Measurements from ENCODE around the gene IER5L. TPM values are rescaled to one million over a fixed set of nuclear protein-coding genes. Genes with fewer than 3 reads are reported as not detected.

Gene IER5L
- total and polyA plus RNA-seq, 10 donors: 3.9 to 14.0 (median 8.2) TPM

DNA sequence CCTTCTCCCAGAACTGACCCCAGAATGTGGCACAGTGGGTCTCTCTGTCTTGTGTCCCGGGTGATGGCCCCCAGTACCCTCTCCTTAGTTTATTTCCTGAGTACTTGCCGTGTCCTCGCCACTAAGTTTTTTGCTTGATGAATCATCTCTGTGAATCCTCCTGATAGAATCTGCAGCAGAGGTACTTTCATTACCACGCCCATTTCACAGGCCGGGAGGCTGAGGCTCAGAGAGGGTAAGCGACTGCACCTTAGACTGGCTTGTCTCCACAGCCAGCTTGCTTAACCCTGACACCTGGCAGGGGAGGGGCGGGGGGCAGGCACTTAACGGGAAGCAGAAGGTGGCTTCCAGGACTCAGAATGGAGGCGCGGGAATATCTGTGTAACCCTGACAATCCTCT is 7.9 kb upstream of the IER5L start:
- DNase-seq: no peak
- TF ChIP-seq POLR2AphosphoS5 (IDR thresholded peaks at IDR 0.05): no peak
- TF ChIP-seq POLR2A (IDR thresholded peaks at IDR 0.05): no peak
- no peak for TF ChIP-seq CTCF (IDR thresholded peaks at IDR 0.05 in 8 of 11, conservative IDR thresholded peaks at IDR 0.05 in 3 of 11)
- Histone ChIP-seq H3K36me3 (no peaks in the 10 kb centered on the region), H3K4me1 (peaks cover 0 to 10% (median 0%) of the 10 kb centered on the region in 6 donors), H3K27ac (no peak overlapping the region), H3K27me3 (replicated peaks in 1 of 7) (no peaks in the 10 kb centered on the region), H3K9me3 (peaks cover 0 to 8% (median 2%) of the 10 kb centered on the region in 8 donors), H3K4me3 (no peak overlapping the region)
- intact Hi-C loops (cut with DNase I; ENCODE audit: low total_unique reads): no loop called here
- WGBS, 5 donors: 55 to 85% (median 79%) methylated on average over 10 of the region's 10 CpGs

GRCh38 chr9:129185402-129185801 is 7.3 kb upstream of the IER5L start:
- H3K4me3 ChIP-seq: no peak overlapping the region
- no peaks in the 10 kb centered on the region for H3K27me3 ChIP-seq (replicated peaks in 1 of 7)
- 94 to 100% (median 96%) methylated on average over 6 of the region's 6 CpGs for WGBS, 5 donors
- H3K27ac ChIP-seq: no peak overlapping the region
- peaks cover 0 to 8% (median 2%) of the 10 kb centered on the region in 8 donors for H3K9me3 ChIP-seq
- H3K36me3 ChIP-seq: no peaks in the 10 kb centered on the region
- intact Hi-C loops (cut with DNase I; ENCODE audit: low total_unique reads): no loop called here
- DNase-seq: no peak
- peaks cover 0 to 10% (median 0%) of the 10 kb centered on the region in 6 donors for H3K4me1 ChIP-seq
- TF ChIP-seq POLR2AphosphoS5 (IDR thresholded peaks at IDR 0.05): no peak
- no peak for TF ChIP-seq POLR2A (IDR thresholded peaks at IDR 0.05)
- TF ChIP-seq CTCF (IDR thresholded peaks at IDR 0.05 in 8 of 11, conservative IDR thresholded peaks at IDR 0.05 in 3 of 11): no peak

DNA sequence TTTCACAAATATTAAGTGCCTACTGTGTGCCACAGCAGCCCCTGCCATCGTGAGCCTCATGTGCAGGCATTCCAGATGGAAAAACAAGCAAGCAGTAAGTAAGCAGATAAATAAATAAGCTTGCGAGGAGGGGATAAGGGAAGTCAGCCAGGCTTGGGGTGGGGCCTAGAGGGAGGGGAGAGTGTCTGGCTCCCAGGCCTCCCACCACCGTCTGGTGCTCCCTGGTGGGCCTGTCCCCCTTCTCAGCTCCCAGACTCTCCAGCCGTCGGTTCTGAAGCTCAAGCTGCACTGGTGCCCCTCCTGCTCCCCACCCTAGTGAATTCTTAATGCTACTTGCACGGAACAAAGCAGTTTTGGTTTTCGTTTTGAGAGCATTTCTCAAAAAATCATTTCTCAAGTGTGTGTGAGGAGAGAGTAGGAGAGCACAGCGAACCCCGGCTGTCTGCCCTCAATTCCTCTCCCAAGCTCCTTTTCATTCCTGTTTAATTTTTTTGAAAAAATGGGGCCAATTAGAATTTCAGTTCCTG is 6.6 kb upstream of the IER5L start:
- TF ChIP-seq POLR2AphosphoS5 (IDR thresholded peaks at IDR 0.05) (no peak), POLR2A (IDR thresholded peaks at IDR 0.05) (no peak), CTCF (IDR thresholded peaks at IDR 0.05 in 8 of 11, conservative IDR thresholded peaks at IDR 0.05 in 3 of 11) (no peak)
- Histone ChIP-seq H3K4me3 (no peak overlapping the region), H3K27ac (peak overlapping the region in 4 of 8 donors; percentile 8 to 26 (median 20)), H3K9me3 (peaks cover 0 to 8% (median 2%) of the 10 kb centered on the region in 8 donors), H3K4me1 (peaks cover 0 to 10% (median 0%) of the 10 kb centered on the region in 6 donors), H3K27me3 (replicated peaks in 1 of 7) (peaks cover 0 to 3% (median 0%) of the 10 kb centered on the region in 7 donors), H3K36me3 (no peaks in the 10 kb centered on the region)
- intact Hi-C loops (cut with DNase I; ENCODE audit: low total_unique reads): no loop called here
- WGBS, 5 donors: 51 to 67% (median 66%) methylated on average over 9 of the region's 9 CpGs
- no peak for DNase-seq

- intact Hi-C loops (cut with DNase I; ENCODE audit: low total_unique reads): no loop called here
- peak overlapping the region in 4 of 8 donors; percentile 8 to 26 (median 20) for H3K27ac ChIP-seq
- H3K36me3 ChIP-seq: no peaks in the 10 kb centered on the region
Measured at GRCh38 chr9:129184219-129184524, 6.1 kb upstream of the IER5L start.

More at GRCh38 chr9:129184219-129184524, 6.1 kb upstream of the IER5L start:
- Histone ChIP-seq H3K27me3 (replicated peaks in 1 of 7) (peaks cover 0 to 8% (median 0%) of the 10 kb centered on the region in 7 donors), H3K4me1 (peaks cover 0 to 11% (median 0%) of the 10 kb centered on the region in 6 donors), H3K9me3 (peaks cover 0 to 8% (median 2%) of the 10 kb centered on the region in 8 donors), H3K4me3 (no peak overlapping the region)
- 60 to 85% (median 82%) methylated on average over 7 of the region's 7 CpGs for WGBS, 5 donors
- no peak for DNase-seq
- no peak for TF ChIP-seq POLR2A (IDR thresholded peaks at IDR 0.05)
- no peak for TF ChIP-seq CTCF (IDR thresholded peaks at IDR 0.05 in 8 of 11, conservative IDR thresholded peaks at IDR 0.05 in 3 of 11)
- TF ChIP-seq POLR2AphosphoS5 (IDR thresholded peaks at IDR 0.05): no peak
